IgD-negative memory B cell (primary cell): ENCODE measurements around the gene PDE8B. TPM values are rescaled to one million over a fixed set of nuclear protein-coding genes. Genes with fewer than 3 reads are reported as not detected.

Experiments used
- H3K27ac Mint-ChIP-seq, 3 donors: one replicate each; pipeline ENCODE4 v1.8.0; 2020 to 2022; ENCODE audit warnings: mild to moderate bottlenecking in 3 of 3, mixed read lengths in 3 of 3, moderate library complexity in 1 of 3
- H3K27me3 Mint-ChIP-seq: one replicate; pipeline ENCODE4 v1.8.0; 2021; ENCODE audit warnings: mixed read lengths
- H3K36me3 Mint-ChIP-seq: one replicate; pipeline ENCODE4 v1.8.0; 2020; ENCODE audit warnings: mild to moderate bottlenecking, mixed read lengths
- H3K4me1 Mint-ChIP-seq, 3 donors: one replicate each; pipeline ENCODE4 v1.8.0; 2020 to 2022; ENCODE audit warnings: mixed read lengths in 3 of 3, mild to moderate bottlenecking in 1 of 3
- H3K4me3 Mint-ChIP-seq, 4 donors: one replicate each; pipeline ENCODE4 v1.8.0; 2020 to 2022; ENCODE audit warnings: mild to moderate bottlenecking in 4 of 4, mixed read lengths in 4 of 4, moderate library complexity in 3 of 4
- H3K9me3 Mint-ChIP-seq, 3 donors: one replicate each; pipeline ENCODE4 v1.8.0; 2020 to 2021; ENCODE audit warnings: mixed read lengths in 3 of 3, mild to moderate bottlenecking in 1 of 3
- polyA plus RNA-seq: library from polyadenylated mRNA; unstranded; fragments of 300-500 nt; fragmentation: Illumina TruSeq; gene quantifications from one replicate; pipeline ENCODE4 v1.2.3, GENCODE V29; 2021

PDE8B gene
- polyA plus RNA-seq, 1 donor from 2014 or later: not detected

DNA sequence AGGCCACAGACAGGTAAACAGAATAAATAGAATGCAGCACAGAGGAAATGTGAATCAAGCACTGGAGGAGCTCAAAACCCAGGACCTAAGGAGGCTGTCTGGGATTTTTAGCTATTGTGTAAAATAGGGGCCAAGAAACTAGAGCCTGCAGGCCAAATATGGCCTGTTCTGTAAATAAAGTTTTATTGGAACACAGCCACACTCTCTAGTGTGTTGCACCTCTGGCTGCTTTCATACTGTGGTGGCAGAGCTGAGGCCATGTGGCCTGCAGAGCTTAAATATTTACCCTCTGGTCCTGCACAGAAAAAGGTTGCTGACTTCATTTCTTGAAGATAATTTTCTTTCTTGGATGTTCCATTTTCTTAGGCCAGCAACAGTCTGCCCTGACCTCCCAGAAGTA lies 145.3 kb downstream of the PDE8B start:
- Mint-ChIP-seq H3K36me3 (no peaks in the 10 kb centered on the region), H3K9me3 (no peaks in the 10 kb centered on the region), H3K27me3 (no peaks in the 10 kb centered on the region), H3K27ac (no peak overlapping the region), H3K4me1 (peaks cover 0 to 6% (median 0%) of the 10 kb centered on the region in 3 donors), H3K4me3 (no peak overlapping the region)

DNA sequence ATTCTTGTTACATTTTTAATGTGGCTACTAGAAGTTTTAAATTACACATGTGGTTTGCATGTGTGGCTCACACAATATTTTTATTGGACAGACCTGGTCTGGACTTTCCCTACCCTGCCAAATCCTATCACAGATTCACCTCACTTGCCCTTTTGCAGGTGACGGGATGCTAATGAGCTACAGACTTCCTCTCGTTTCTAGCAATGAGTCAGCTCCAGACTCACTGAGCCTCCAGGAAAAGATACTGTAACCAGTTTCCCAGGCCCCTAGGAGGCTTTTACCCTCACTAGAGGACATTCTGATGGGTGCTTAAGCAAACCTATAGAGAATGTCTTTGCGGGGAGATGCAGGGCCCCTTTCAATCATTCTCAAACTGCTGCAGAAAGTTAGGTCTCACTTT lies 146.3 kb downstream of the PDE8B start:
- Mint-ChIP-seq H3K9me3 (no peaks in the 10 kb centered on the region), H3K27ac (no peak overlapping the region), H3K4me3 (no peak overlapping the region), H3K27me3 (no peaks in the 10 kb centered on the region), H3K4me1 (peaks cover 0 to 6% (median 0%) of the 10 kb centered on the region in 3 donors), H3K36me3 (no peaks in the 10 kb centered on the region)

DNA sequence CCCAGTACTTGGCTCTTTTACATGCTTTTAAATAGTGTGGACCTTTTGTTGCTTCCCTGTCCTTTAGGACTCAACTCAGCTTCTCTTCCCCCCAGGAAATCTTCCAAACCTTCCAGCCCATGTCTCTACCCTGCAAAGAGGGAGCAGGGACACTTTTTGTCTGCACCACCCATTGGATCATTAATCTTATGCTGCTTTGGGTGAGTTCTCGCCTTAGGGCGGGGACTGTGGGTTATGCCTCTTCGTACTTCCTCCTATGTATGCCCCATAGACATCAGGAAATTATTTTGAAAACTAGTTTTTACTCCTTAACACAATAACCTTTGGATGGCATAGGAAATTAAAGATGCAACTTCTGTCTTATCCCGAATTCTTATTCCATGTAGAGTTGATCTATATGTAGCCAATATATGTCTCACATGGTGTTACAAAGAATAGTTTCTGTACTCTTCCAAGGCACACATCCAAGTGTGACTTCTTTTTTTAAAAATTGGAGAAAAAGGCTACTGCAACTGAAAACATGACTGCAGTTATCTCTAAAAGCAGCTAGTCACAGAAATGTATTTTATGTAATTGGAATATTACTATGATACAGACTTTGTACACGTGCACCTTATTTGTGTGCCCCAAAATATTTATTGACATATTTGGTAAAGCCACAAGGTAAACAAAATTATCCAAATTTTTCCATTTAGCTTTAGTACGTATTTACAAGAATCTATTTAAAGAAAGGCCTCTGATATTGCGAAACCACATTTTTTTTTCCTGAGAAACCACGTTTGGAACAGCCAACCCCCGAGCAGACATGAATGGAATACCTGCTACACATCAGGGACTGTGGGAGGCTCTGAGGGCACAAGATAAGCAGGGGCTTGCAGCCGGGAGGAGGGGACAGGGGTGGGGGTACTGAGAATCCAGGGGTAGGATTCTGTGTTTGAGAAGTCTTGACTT lies 148.1 kb downstream of the PDE8B start:
- Mint-ChIP-seq H3K27ac (peak overlapping the region in 1 of 3 donors; percentile 13), H3K4me3 (no peak overlapping the region), H3K9me3 (no peaks in the 10 kb centered on the region), H3K4me1 (peaks cover 0 to 6% (median 0%) of the 10 kb centered on the region in 3 donors), H3K27me3 (no peaks in the 10 kb centered on the region), H3K36me3 (no peaks in the 10 kb centered on the region)

- Mint-ChIP-seq H3K27ac (no peak overlapping the region), H3K36me3 (no peaks in the 10 kb centered on the region), H3K4me3 (no peak overlapping the region), H3K4me1 (peaks cover 0 to 6% (median 0%) of the 10 kb centered on the region in 3 donors), H3K9me3 (no peaks in the 10 kb centered on the region), H3K27me3 (no peaks in the 10 kb centered on the region)
These were observed 148.8 kb downstream of the PDE8B start for GRCh38 chr5:77359231-77359630.

GRCh38 chr5:77360381-77360780 lies 149.9 kb downstream of the PDE8B start:
- Mint-ChIP-seq H3K27ac (no peak overlapping the region), H3K9me3 (no peaks in the 10 kb centered on the region), H3K36me3 (no peaks in the 10 kb centered on the region), H3K4me1 (peaks cover 0 to 5% (median 4%) of the 10 kb centered on the region in 3 donors), H3K27me3 (no peaks in the 10 kb centered on the region), H3K4me3 (no peak overlapping the region)

GRCh38 chr5:77360973-77361372 lies 150.5 kb downstream of the PDE8B start:
- Mint-ChIP-seq H3K4me3 (no peak overlapping the region), H3K9me3 (no peaks in the 10 kb centered on the region), H3K36me3 (no peaks in the 10 kb centered on the region), H3K27ac (no peak overlapping the region), H3K4me1 (peaks cover 0 to 4% (median 3%) of the 10 kb centered on the region in 3 donors), H3K27me3 (no peaks in the 10 kb centered on the region)

DNA sequence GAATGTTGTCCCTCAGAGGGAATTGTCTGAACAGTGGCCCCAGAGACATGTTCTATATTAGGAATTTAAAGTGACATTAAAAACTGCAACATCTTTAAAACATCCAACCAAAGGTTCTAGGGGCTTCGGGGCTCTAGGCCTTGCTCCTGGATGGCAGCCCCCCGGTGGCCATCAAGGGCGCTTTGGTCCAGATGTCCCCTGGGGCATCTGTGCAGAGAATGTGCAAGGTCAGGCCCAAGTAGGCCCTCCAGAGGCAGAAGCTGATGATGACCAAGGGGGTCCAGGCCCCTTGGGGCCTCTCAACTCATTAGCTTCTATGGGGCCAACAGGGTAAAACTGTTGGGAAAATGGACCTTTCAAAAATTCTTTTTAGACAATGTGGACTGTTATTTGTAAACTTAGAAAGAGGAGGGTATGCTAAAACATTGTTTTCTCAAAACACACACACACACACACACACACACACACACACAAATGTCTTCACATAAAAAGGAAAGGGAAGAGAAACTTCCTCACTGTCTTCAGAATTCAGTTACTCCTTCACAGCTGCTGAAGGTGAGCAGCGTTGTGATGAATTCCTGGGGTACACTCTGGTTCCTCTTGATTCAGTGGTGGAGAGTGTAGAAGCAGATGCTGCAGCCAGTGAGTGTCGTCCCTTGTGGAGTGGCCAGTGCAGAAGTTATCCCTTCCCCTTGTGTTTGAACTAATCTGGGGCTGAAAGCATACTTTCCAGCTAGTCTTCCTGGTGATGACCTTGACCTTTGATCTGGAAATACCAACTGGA lies 156.4 kb downstream of the PDE8B start:
- peaks cover 0 to 4% (median 1%) of the 10 kb centered on the region in 3 donors for H3K4me1 Mint-ChIP-seq

DNA sequence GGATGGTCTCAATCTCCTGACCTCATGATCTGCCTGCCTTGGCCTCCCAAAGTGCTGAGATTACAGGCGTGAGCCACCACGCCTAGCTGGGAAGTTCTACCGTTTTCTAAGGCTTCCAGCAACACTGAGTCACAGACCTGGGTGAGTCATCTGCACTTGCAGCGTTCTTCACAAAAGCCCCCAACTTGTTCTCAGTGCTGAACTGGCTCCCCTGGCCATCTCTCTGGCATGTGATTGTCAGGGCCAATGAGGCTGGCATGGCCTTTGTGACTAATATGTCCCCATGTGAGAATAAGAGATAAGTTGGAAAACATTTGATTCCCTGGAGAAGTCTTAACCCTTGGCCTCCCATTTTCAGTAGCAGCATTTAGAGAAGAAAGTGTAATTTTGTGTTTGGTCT lies 157.3 kb downstream of the PDE8B start:
- Mint-ChIP-seq H3K27me3 (no peaks in the 10 kb centered on the region), H3K4me1 (peaks cover 0 to 4% (median 1%) of the 10 kb centered on the region in 3 donors), H3K27ac (no peak overlapping the region), H3K36me3 (no peaks in the 10 kb centered on the region), H3K9me3 (no peaks in the 10 kb centered on the region), H3K4me3 (no peak overlapping the region)

More for the DNA sequence above, 156.4 kb downstream of the PDE8B start:
- H3K36me3 Mint-ChIP-seq: no peaks in the 10 kb centered on the region
- peak overlapping the region in 1 of 3 donors; percentile 76 for H3K27ac Mint-ChIP-seq
- no peaks in the 10 kb centered on the region for H3K27me3 Mint-ChIP-seq
- no peak overlapping the region for H3K4me3 Mint-ChIP-seq
- H3K9me3 Mint-ChIP-seq: no peaks in the 10 kb centered on the region

GRCh38 chr5:77368367-77368766 lies 157.9 kb downstream of the PDE8B start:
- Mint-ChIP-seq H3K36me3 (no peaks in the 10 kb centered on the region), H3K9me3 (no peaks in the 10 kb centered on the region), H3K4me1 (peaks cover 0 to 4% (median 1%) of the 10 kb centered on the region in 3 donors), H3K27ac (no peak overlapping the region), H3K4me3 (no peak overlapping the region), H3K27me3 (no peaks in the 10 kb centered on the region)

GRCh38 chr5:77369566-77369965 lies 159.1 kb downstream of the PDE8B start:
- Mint-ChIP-seq H3K4me1 (peaks cover 0 to 4% (median 1%) of the 10 kb centered on the region in 3 donors), H3K9me3 (no peaks in the 10 kb centered on the region), H3K4me3 (no peak overlapping the region), H3K36me3 (no peaks in the 10 kb centered on the region), H3K27me3 (no peaks in the 10 kb centered on the region), H3K27ac (no peak overlapping the region)

- Mint-ChIP-seq H3K4me3 (no peak overlapping the region), H3K27ac (no peak overlapping the region), H3K27me3 (peaks cover 1% of the 10 kb centered on the region), H3K36me3 (no peaks in the 10 kb centered on the region), H3K9me3 (peaks cover 0 to 2% (median 0%) of the 10 kb centered on the region in 3 donors), H3K4me1 (peaks cover 4 to 7% (median 5%) of the 10 kb centered on the region in 3 donors)
These were observed 164.2 kb downstream of the PDE8B start for GRCh38 chr5:77374686-77375085.

- Mint-ChIP-seq H3K36me3 (no peaks in the 10 kb centered on the region), H3K27me3 (peaks cover 1% of the 10 kb centered on the region), H3K27ac (no peak overlapping the region), H3K9me3 (peaks cover 0 to 2% (median 0%) of the 10 kb centered on the region in 3 donors), H3K4me1 (peaks cover 6 to 13% (median 10%) of the 10 kb centered on the region in 3 donors), H3K4me3 (no peak overlapping the region)
These were observed 166.3 kb downstream of the PDE8B start for GRCh38 chr5:77376609-77377300.

DNA sequence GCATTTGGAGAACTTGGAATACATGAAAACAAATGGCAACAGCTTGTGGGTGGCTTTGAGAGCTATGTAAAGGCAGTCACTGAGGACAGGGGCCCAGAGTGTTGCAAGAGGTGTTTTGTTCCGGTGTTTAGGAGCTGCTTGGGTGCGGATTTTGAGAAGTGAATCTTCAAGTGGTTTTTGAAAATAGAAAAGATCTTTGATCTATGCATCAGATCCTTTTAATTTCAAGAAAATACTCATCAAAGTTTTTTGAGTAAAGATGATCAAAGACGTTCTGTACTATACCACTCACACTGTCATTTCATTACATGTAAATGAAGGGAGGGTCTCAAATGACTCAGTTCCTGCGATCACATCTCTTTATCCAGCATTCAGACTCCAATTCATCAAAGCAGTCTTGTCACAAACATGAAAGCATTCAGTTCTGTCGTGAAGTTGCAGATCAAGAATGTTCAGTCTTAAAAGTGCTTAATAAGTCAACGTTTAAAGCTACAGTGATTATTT lies 169.1 kb downstream of the PDE8B start:
- Mint-ChIP-seq H3K27ac (no peak overlapping the region), H3K4me3 (peak overlapping the region in 1 of 4 donors; percentile 52), H3K4me1 (peaks cover 6 to 13% (median 10%) of the 10 kb centered on the region in 3 donors), H3K27me3 (peaks cover 1% of the 10 kb centered on the region), H3K36me3 (no peaks in the 10 kb centered on the region), H3K9me3 (peaks cover 0 to 2% (median 0%) of the 10 kb centered on the region in 3 donors)

- Mint-ChIP-seq H3K4me3 (no peak overlapping the region), H3K27me3 (no peaks in the 10 kb centered on the region), H3K9me3 (peaks cover 0 to 2% (median 0%) of the 10 kb centered on the region in 3 donors), H3K36me3 (no peaks in the 10 kb centered on the region), H3K27ac (no peak overlapping the region), H3K4me1 (peaks cover 6 to 13% (median 10%) of the 10 kb centered on the region in 3 donors)
These were observed 170.2 kb downstream of the PDE8B start for GRCh38 chr5:77380636-77381035.
